IMR-90 (cell line): Measurements from ENCODE around the gene UNC5B.

Experiments used
- CEBPB ChIP-seq: IDR thresholded peaks from 2 replicates; pipeline ENCODE4 v1.6.1; 2012; ENCODE audit warnings: low read depth, low read length, improper control_type of control experiment
- CTCF ChIP-seq: conservative IDR thresholded peaks from 2 replicates; pipeline ENCODE4 v1.5.1; 2012; ENCODE audit warnings: mild to moderate bottlenecking, low read depth, low read length, improper control_type of control experiment
- FOS ChIP-seq: fragments of 150-350 bp; IDR thresholded peaks from 2 replicates; pipeline ENCODE4 v1.6.1; 2016; ENCODE audit warnings: low read depth, low read length
- POLR2A ChIP-seq: IDR thresholded peaks from 2 replicates; pipeline ENCODE4 v1.6.1; 2012; ENCODE audit warnings: mild to moderate bottlenecking, low read depth, low read length
- SMC3 ChIP-seq: fragments of 150-350 bp; IDR thresholded peaks from 2 replicates; pipeline ENCODE4 v1.6.1; 2016; ENCODE audit warnings: low read depth, mild to moderate bottlenecking, antibody characterized with exemption, low read length, moderate library complexity

- TF ChIP-seq CTCF (no peak), CEBPB (no peak), SMC3 (no peak), POLR2A (no peak), FOS (no peak)
These were observed 42.6 kb downstream of the UNC5B start for GRCh38 chr10:71254834-71255549.
